HL-60 (cell line): ENCODE data around the gene MARCHF10.

Experiments
- GABPA ChIP-seq: IDR thresholded peaks from 2 replicates; pipeline ENCODE4 v1.6.1; 2012; ENCODE audit warnings: low read depth
- POLR2AphosphoS5 ChIP-seq: IDR thresholded peaks from 2 replicates; pipeline ENCODE4 v1.6.1; 2012; ENCODE audit warnings: low read depth
- SPI1 ChIP-seq: IDR thresholded peaks from 2 replicates; pipeline ENCODE4 v1.6.1; 2012; ENCODE audit warnings: low read depth, mild to moderate bottlenecking, borderline replicate concordance
- TF ChIP-seq, protein P1 (sequence below): IDR thresholded peaks from one replicate; pipeline ENCODE4 v1.5.1; 2011; ENCODE audit warnings: low read length, control low read depth, inconsistent platforms; ENCODE audit not compliant: insufficient read depth
- TF ChIP-seq, protein P2 (sequence below): IDR thresholded peaks from 2 replicates; pipeline ENCODE4 v1.6.1; 2012; ENCODE audit warnings: low read depth; ENCODE audit not compliant: insufficient replicate concordance

GRCh38 chr17:62696256-62696655 lies 111.9 kb downstream of the MARCHF10 start:
- TF ChIP-seq, protein P1, sequence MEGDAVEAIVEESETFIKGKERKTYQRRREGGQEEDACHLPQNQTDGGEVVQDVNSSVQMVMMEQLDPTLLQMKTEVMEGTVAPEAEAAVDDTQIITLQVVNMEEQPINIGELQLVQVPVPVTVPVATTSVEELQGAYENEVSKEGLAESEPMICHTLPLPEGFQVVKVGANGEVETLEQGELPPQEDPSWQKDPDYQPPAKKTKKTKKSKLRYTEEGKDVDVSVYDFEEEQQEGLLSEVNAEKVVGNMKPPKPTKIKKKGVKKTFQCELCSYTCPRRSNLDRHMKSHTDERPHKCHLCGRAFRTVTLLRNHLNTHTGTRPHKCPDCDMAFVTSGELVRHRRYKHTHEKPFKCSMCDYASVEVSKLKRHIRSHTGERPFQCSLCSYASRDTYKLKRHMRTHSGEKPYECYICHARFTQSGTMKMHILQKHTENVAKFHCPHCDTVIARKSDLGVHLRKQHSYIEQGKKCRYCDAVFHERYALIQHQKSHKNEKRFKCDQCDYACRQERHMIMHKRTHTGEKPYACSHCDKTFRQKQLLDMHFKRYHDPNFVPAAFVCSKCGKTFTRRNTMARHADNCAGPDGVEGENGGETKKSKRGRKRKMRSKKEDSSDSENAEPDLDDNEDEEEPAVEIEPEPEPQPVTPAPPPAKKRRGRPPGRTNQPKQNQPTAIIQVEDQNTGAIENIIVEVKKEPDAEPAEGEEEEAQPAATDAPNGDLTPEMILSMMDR, result no peak
- TF ChIP-seq POLR2AphosphoS5, result no peak
- no peak for TF ChIP-seq GABPA
- TF ChIP-seq, protein P2, sequence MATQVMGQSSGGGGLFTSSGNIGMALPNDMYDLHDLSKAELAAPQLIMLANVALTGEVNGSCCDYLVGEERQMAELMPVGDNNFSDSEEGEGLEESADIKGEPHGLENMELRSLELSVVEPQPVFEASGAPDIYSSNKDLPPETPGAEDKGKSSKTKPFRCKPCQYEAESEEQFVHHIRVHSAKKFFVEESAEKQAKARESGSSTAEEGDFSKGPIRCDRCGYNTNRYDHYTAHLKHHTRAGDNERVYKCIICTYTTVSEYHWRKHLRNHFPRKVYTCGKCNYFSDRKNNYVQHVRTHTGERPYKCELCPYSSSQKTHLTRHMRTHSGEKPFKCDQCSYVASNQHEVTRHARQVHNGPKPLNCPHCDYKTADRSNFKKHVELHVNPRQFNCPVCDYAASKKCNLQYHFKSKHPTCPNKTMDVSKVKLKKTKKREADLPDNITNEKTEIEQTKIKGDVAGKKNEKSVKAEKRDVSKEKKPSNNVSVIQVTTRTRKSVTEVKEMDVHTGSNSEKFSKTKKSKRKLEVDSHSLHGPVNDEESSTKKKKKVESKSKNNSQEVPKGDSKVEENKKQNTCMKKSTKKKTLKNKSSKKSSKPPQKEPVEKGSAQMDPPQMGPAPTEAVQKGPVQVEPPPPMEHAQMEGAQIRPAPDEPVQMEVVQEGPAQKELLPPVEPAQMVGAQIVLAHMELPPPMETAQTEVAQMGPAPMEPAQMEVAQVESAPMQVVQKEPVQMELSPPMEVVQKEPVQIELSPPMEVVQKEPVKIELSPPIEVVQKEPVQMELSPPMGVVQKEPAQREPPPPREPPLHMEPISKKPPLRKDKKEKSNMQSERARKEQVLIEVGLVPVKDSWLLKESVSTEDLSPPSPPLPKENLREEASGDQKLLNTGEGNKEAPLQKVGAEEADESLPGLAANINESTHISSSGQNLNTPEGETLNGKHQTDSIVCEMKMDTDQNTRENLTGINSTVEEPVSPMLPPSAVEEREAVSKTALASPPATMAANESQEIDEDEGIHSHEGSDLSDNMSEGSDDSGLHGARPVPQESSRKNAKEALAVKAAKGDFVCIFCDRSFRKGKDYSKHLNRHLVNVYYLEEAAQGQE, result no peak
- no peak for TF ChIP-seq SPI1
